GM12878 (cell line): ENCODE results near the gene PROSER3. TPM values are rescaled to one million over a fixed set of nuclear protein-coding genes. Genes with fewer than 3 reads are reported as not detected.
A peak's percentile ranks its signal among the peaks of the same experiment; 100 is the strongest.

Experiments
- ATF3 ChIP-seq: IDR thresholded peaks from 2 replicates; pipeline ENCODE4 v1.6.1; 2011; ENCODE audit warnings: low read depth, mild to moderate bottlenecking, low read length, moderate library complexity, borderline replicate concordance; ENCODE audit errors: extremely low read depth
- CBFB ChIP-seq: IDR thresholded peaks from 2 replicates; pipeline ENCODE4 v1.6.1; 2016; ENCODE audit warnings: antibody characterized with exemption, low read depth
- CREM ChIP-seq: IDR thresholded peaks from 2 replicates; pipeline ENCODE4 v1.6.1; 2014; ENCODE audit warnings: antibody characterized with exemption, low read depth
- CTCF ChIP-seq, 3 experiments: IDR thresholded peaks in 2 of 3; conservative IDR thresholded peaks in 1 of 3; 2 replicates each; pipeline ENCODE4 v1.5.1; 2011; ENCODE audit warnings: low read depth in 3 of 3, low read length in 3 of 3, mild to moderate bottlenecking in 3 of 3, control low read depth in 2 of 3, moderate library complexity in 2 of 3, inconsistent platforms in 1 of 3, mixed read lengths in 1 of 3; ENCODE audit not compliant: control insufficient read depth in 2 of 3, insufficient read depth in 1 of 3; ENCODE audit errors: extremely low read depth in 1 of 3
- E4F1 ChIP-seq: fragments of 450-650 bp; IDR thresholded peaks from 2 replicates; pipeline ENCODE4 v1.6.1; 2018; ENCODE audit warnings: borderline replicate concordance, mild to moderate bottlenecking; ENCODE audit not compliant: partially characterized antibody
- FOS ChIP-seq: IDR thresholded peaks from 3 replicates; pipeline ENCODE4 v1.6.1; 2011; ENCODE audit warnings: borderline replicate concordance; ENCODE audit not compliant: insufficient read length; ENCODE audit errors: extremely low read depth
- HDAC6 ChIP-seq: fragments of 200-600 bp; sonication (generic); IDR thresholded peaks from one replicate; pipeline ENCODE4 v1.8.0; 2017; ENCODE audit warnings: antibody characterized with exemption; ENCODE audit not compliant: unreplicated experiment
- IRF4 ChIP-seq: IDR thresholded peaks from 2 replicates; pipeline ENCODE4 v1.6.1; 2011; ENCODE audit warnings: low read depth, low read length
- MTA2 ChIP-seq: fragments of 450-650 bp; IDR thresholded peaks from 2 replicates; pipeline ENCODE4 v1.6.1; 2016; ENCODE audit warnings: low read depth, mild to moderate bottlenecking, moderate library complexity
- NFIC ChIP-seq: IDR thresholded peaks from 2 replicates; pipeline ENCODE4 v1.6.1; 2012; ENCODE audit warnings: low read depth, mild to moderate bottlenecking, inconsistent platforms, low read length, moderate library complexity
- NR2C1 ChIP-seq: fragments of 450-650 bp; IDR thresholded peaks from 2 replicates; pipeline ENCODE4 v1.6.1; 2017; ENCODE audit warnings: antibody characterized with exemption, mild to moderate bottlenecking, moderate library complexity
- RBBP5 ChIP-seq: fragments of 200-600 bp; sonication (generic); conservative IDR thresholded peaks from 2 replicates; pipeline ENCODE4 v1.6.1; 2016
- TAF1 ChIP-seq: IDR thresholded peaks from 2 replicates; pipeline ENCODE4 v1.6.1; 2011; ENCODE audit warnings: mild to moderate bottlenecking, low read depth, low read length, borderline replicate concordance
- YY1 ChIP-seq: IDR thresholded peaks from 2 replicates; pipeline ENCODE4 v1.6.1; 2011; ENCODE audit warnings: low read depth, mild to moderate bottlenecking, low read length
- polyA plus RNA-seq, 11 experiments: library from polyadenylated mRNA; depleted of rRNA in 4 of 11; unstranded in 6 of 11; stranded (reverse) in 5 of 11; fragments of >200 nt; fragmentation: Nextera tagmentation in 4 of 11; fragmentation: Illumina TruSeq in 1 of 11; extraction: Ambion mirVana in 4 of 11; extraction: Trizol in 1 of 11; gene quantifications; 1 replicate in 1 of 11; 2 replicates in 10 of 11; pipeline versions ENCODE4 v1.2.1 to v1.2.3, GENCODE V29; 2011 to 2016; ENCODE audit warnings: inconsistent platforms in 2 of 11, missing spikeins in 2 of 11, low read depth in 1 of 11
- total RNA-seq, 4 experiments: library from RNA; depleted of rRNA in 3 of 4; stranded (reverse); fragments of >200 nt in 3 of 4; fragmentation: Illumina TruSeq in 1 of 4; extraction: Trizol in 1 of 4; gene quantifications; 2 replicates each; pipeline versions ENCODE4 v1.2.1 to v1.2.3, GENCODE V29; 2013 to 2021
- TF ChIP-seq, protein P1 (sequence below): fragments of 450-650 bp; formaldehyde crosslinking; IDR thresholded peaks from 2 replicates; pipeline ENCODE4 v1.4.0; 2020; ENCODE audit warnings: mild to moderate bottlenecking, moderate library complexity
- TF ChIP-seq, protein P2 (sequence below): fragments of 450-650 bp; formaldehyde crosslinking; IDR thresholded peaks from 2 replicates; pipeline ENCODE4 v1.5.0; 2022; ENCODE audit warnings: mild to moderate bottlenecking, missing genetic modification characterization

Gene PROSER3
- total and polyA plus RNA-seq, 10 of the 15 experiments (the other 5 are each of a cell fraction or from before 2014, with no cell fraction given), result 0.85 to 25.1 (median 9.6) TPM

DNA sequence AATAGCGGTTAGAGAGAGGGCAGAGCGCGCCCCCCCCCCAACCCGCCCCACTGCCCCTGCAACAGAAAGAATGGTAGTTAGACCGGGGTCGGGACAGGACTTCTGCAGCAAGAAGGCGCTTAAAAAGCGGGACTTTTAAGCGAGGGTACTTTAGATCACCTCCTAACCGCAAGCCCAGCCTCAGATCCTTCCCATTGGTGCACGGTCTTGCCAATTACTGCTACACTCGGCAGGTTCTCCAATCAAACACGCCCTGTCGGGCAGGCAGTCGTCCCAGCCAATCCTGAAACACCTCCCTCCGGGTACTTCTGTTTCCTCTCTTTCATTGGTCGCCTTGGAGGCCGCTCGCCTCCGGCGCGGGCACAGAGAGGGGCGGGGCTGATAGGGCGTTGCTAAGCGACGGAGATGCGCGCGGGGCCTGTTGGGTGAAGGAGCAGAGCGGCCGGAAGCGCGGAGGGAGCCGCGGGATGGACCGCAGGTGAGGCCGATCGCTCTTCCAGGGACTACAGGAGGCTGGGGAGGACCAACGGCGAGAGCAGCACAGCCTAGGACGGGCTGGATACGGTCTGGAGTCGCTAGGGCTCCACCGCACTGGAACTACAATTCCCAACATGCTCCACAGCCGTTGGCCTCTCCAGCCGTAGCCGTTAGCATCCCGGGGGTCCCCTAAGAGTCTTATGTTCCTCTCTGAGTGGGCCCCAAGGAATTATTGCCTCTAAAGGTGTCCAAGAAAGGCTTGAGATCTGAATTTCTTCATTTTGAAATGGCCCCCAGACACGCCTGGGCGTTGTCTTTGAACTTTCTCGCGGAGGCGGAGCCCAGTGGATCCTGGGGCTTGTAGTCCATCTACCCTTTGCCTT lies at the start of gene PROSER3 (continued):
- TF ChIP-seq NFIC (no peak), TAF1 (peak; percentile 36; the same call in 1 of the 2 replicates), E4F1 (no peak), MTA2 (0 out of 2 replicates have a peak, but pooled peaks have one; percentile 15), CREM (peak; percentile 32), CTCF (IDR thresholded peaks at IDR 0.05 in 2 of 3, conservative IDR thresholded peaks at IDR 0.05 in 1 of 3; ENCODE audit: control insufficient read depth in 2 of 3, extremely low read depth in 1 of 3, insufficient read depth in 1 of 3, low read depth in 3 of 3, low read length in 3 of 3) (no peak), RBBP5 (no peak), FOS (peak; percentile 99), IRF4 (no peak), ATF3 (no peak), YY1 (peak; percentile 93), NR2C1 (peak; percentile 90), HDAC6 (no peak), CBFB (peak; percentile 94)
- TF ChIP-seq, protein P1, sequence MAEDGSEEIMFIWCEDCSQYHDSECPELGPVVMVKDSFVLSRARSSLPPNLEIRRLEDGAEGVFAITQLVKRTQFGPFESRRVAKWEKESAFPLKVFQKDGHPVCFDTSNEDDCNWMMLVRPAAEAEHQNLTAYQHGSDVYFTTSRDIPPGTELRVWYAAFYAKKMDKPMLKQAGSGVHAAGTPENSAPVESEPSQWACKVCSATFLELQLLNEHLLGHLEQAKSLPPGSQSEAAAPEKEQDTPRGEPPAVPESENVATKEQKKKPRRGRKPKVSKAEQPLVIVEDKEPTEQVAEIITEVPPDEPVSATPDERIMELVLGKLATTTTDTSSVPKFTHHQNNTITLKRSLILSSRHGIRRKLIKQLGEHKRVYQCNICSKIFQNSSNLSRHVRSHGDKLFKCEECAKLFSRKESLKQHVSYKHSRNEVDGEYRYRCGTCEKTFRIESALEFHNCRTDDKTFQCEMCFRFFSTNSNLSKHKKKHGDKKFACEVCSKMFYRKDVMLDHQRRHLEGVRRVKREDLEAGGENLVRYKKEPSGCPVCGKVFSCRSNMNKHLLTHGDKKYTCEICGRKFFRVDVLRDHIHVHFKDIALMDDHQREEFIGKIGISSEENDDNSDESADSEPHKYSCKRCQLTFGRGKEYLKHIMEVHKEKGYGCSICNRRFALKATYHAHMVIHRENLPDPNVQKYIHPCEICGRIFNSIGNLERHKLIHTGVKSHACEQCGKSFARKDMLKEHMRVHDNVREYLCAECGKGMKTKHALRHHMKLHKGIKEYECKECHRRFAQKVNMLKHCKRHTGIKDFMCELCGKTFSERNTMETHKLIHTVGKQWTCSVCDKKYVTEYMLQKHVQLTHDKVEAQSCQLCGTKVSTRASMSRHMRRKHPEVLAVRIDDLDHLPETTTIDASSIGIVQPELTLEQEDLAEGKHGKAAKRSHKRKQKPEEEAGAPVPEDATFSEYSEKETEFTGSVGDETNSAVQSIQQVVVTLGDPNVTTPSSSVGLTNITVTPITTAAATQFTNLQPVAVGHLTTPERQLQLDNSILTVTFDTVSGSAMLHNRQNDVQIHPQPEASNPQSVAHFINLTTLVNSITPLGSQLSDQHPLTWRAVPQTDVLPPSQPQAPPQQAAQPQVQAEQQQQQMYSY (CRISPR knock-in tag), result no peak
- TF ChIP-seq, protein P2, sequence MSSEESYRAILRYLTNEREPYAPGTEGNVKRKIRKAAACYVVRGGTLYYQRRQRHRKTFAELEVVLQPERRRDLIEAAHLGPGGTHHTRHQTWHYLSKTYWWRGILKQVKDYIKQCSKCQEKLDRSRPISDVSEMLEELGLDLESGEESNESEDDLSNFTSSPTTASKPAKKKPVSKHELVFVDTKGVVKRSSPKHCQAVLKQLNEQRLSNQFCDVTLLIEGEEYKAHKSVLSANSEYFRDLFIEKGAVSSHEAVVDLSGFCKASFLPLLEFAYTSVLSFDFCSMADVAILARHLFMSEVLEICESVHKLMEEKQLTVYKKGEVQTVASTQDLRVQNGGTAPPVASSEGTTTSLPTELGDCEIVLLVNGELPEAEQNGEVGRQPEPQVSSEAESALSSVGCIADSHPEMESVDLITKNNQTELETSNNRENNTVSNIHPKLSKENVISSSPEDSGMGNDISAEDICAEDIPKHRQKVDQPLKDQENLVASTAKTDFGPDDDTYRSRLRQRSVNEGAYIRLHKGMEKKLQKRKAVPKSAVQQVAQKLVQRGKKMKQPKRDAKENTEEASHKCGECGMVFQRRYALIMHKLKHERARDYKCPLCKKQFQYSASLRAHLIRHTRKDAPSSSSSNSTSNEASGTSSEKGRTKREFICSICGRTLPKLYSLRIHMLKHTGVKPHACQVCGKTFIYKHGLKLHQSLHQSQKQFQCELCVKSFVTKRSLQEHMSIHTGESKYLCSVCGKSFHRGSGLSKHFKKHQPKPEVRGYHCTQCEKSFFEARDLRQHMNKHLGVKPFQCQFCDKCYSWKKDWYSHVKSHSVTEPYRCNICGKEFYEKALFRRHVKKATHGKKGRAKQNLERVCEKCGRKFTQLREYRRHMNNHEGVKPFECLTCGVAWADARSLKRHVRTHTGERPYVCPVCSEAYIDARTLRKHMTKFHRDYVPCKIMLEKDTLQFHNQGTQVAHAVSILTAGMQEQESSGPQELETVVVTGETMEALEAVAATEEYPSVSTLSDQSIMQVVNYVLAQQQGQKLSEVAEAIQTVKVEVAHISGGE, result no peak
